Type B pancreatic cell (in vitro differentiated cells): ENCODE measurements around the gene STMN3. TPM values are rescaled to one million over a fixed set of nuclear protein-coding genes. Genes with fewer than 3 reads are reported as not detected.

Experiments used
- DNase-seq: peaks from one replicate; pipeline ENCODE4 v3.0.0; 2021; ENCODE audit warnings: mixed read lengths; ENCODE audit not compliant: unreplicated experiment; ENCODE audit errors: extremely low spot score
- H3K27ac Mint-ChIP-seq: 2 replicates; pipeline ENCODE4 v1.8.0; 2021; ENCODE audit warnings: mild to moderate bottlenecking, mixed read lengths
- H3K27me3 Mint-ChIP-seq: 2 replicates; pipeline ENCODE4 v1.8.0; 2021; ENCODE audit warnings: mixed read lengths
- H3K36me3 Mint-ChIP-seq: 2 replicates; pipeline ENCODE4 v1.8.0; 2021; ENCODE audit warnings: mixed read lengths
- H3K4me1 Mint-ChIP-seq: one replicate; pipeline ENCODE4 v1.8.0; 2021; ENCODE audit warnings: mixed read lengths; ENCODE audit not compliant: unreplicated experiment
- H3K4me3 Mint-ChIP-seq: 2 replicates; pipeline ENCODE4 v1.8.0; 2021; ENCODE audit warnings: mild to moderate bottlenecking, mixed read lengths
- H3K9me3 Mint-ChIP-seq: 2 replicates; pipeline ENCODE4 v1.8.0; 2021; ENCODE audit warnings: mixed read lengths
- total RNA-seq: library from RNA; stranded (reverse); gene quantifications from 2 replicates; pipeline ENCODE4 v1.2.1, GENCODE V29; 2021; ENCODE audit warnings: low replicate concordance
- TF ChIP-seq, protein P1 (sequence below): fragments of 200-600 bp; sonication (generic); conservative IDR thresholded peaks from 2 replicates; pipeline ENCODE4 v1.5.0; 2021; ENCODE audit warnings: antibody characterized with exemption, mild to moderate bottlenecking

Gene STMN3
- total RNA-seq, 1 donor from 2014 or later = 40.8 TPM

DNA sequence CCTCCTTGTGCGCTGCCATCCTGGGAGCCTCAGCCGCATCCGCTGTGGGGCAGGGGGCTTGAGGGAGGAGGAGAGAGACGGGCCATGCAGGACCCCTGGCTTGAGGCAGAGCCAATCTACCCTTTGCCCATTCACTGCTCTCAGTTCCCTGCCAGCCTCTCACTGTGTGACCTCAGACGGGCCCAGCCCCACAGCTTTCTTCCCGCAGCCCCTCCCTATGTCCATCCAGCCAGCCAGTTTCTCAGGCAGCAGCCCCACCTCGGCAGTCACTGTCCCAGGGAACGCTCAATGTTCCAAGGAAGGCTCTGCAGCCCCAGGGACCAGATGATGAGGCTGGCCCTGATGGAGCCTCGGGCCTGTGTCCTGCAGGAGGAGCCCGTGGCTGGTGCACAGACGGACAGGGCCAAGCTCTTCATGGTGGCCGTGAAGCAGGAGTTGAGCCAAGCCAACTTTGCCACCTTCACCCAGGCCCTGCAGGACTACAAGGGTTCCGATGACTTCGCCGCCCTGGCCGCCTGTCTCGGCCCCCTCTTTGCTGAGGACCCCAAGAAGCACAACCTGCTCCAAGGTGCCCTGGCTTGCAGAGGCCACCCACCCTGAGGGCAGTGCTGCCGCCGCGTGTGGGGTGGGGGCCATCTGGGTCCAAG lies 39.3 kb upstream of the STMN3 start:
- H3K27me3 Mint-ChIP-seq = no peaks in the 10 kb centered on the region
- DNase-seq = no peak
- H3K4me1 Mint-ChIP-seq = no peaks in the 10 kb centered on the region
- H3K9me3 Mint-ChIP-seq = no peaks in the 10 kb centered on the region
- TF ChIP-seq, protein P1, sequence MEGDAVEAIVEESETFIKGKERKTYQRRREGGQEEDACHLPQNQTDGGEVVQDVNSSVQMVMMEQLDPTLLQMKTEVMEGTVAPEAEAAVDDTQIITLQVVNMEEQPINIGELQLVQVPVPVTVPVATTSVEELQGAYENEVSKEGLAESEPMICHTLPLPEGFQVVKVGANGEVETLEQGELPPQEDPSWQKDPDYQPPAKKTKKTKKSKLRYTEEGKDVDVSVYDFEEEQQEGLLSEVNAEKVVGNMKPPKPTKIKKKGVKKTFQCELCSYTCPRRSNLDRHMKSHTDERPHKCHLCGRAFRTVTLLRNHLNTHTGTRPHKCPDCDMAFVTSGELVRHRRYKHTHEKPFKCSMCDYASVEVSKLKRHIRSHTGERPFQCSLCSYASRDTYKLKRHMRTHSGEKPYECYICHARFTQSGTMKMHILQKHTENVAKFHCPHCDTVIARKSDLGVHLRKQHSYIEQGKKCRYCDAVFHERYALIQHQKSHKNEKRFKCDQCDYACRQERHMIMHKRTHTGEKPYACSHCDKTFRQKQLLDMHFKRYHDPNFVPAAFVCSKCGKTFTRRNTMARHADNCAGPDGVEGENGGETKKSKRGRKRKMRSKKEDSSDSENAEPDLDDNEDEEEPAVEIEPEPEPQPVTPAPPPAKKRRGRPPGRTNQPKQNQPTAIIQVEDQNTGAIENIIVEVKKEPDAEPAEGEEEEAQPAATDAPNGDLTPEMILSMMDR = no peak
- no peaks in the 10 kb centered on the region for H3K36me3 Mint-ChIP-seq
- H3K4me3 Mint-ChIP-seq = no peak overlapping the region
- H3K27ac Mint-ChIP-seq = no peak overlapping the region

DNA sequence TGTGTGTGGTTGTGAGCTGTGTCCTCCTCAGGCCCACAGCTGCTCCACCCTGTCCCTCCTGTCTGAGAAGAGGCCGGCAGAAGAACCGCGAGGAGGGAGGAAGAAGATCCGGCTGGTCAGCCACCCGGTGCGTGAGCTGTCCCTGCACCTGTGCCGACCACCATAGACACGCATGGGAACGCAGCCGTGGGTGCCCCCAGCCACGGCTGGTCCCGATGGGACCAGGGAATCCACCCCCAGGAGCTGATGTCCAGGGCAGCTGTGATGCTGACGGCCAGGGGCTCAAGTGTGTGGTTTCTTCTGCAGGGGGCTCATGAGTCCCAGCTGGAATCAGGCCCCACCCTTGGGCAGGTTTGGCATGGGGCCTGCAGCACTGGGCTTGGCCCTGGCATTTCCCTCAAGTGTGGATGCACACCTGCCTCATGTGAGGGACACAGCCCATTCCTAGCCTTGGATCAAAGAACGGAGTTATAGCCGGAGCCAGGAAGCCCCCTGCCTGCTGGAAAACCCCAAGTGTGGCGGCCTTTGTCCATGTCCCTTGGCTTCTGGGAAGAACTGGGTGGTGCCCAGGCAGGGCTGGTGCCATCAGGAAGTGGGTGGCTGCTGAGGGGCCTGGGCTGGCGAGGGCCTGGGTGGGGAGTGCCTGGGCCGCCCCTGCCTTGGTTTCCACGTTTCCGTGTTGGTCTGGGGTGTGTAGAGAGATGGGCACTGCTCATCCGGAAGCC lies 38.6 kb upstream of the STMN3 start:
- Mint-ChIP-seq H3K9me3 (no peaks in the 10 kb centered on the region), H3K36me3 (no peaks in the 10 kb centered on the region), H3K27me3 (no peaks in the 10 kb centered on the region), H3K27ac (no peak overlapping the region), H3K4me3 (no peak overlapping the region), H3K4me1 (no peaks in the 10 kb centered on the region)
- TF ChIP-seq, protein P1 = no peak
- DNase-seq = no peak

DNA sequence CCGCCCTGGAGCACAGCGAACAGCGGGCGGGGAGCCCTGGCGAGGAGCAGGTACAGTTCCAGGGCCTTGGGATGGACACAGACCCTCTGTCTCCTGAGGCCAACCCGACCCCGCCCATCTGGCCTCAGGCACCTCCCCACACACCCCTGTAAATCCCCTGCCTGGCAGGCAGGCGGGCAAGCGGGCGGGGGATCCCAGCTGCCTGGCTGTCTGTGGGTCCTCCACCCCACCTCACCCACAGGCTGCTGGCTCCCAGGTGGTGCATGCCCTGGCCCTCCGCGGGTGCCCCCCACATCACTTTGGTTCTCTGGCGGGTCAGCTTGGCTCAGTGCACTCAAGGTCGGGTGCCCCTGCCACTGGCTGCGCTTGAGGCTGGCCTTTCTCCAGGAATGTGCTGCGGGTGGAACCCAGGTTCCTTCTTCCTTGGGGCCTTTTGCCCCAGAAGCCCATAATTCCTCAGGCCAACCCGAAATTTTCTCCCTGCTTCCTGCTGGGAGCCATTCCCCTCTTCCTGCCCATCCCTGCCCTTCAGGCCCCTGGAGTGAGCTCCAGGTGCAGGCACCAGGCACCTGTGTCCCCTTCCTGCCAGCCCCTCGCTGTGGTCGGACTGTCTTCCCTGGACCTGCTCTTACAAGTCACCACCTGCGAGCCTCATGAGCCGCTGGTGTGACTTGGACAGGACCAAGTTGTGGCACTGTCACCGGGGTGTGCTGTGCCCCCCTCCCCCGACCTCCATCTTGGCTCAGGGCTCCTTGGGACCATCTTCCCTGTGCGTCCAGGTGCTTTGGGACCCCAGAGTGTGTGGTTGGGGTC lies 37.9 kb upstream of the STMN3 start:
- H3K4me1 Mint-ChIP-seq = no peaks in the 10 kb centered on the region
- no peaks in the 10 kb centered on the region for H3K36me3 Mint-ChIP-seq
- H3K9me3 Mint-ChIP-seq = no peaks in the 10 kb centered on the region
- no peak overlapping the region for H3K4me3 Mint-ChIP-seq
- TF ChIP-seq, protein P1 = no peak
- H3K27ac Mint-ChIP-seq = no peak overlapping the region
- no peak for DNase-seq
- no peaks in the 10 kb centered on the region for H3K27me3 Mint-ChIP-seq

DNA sequence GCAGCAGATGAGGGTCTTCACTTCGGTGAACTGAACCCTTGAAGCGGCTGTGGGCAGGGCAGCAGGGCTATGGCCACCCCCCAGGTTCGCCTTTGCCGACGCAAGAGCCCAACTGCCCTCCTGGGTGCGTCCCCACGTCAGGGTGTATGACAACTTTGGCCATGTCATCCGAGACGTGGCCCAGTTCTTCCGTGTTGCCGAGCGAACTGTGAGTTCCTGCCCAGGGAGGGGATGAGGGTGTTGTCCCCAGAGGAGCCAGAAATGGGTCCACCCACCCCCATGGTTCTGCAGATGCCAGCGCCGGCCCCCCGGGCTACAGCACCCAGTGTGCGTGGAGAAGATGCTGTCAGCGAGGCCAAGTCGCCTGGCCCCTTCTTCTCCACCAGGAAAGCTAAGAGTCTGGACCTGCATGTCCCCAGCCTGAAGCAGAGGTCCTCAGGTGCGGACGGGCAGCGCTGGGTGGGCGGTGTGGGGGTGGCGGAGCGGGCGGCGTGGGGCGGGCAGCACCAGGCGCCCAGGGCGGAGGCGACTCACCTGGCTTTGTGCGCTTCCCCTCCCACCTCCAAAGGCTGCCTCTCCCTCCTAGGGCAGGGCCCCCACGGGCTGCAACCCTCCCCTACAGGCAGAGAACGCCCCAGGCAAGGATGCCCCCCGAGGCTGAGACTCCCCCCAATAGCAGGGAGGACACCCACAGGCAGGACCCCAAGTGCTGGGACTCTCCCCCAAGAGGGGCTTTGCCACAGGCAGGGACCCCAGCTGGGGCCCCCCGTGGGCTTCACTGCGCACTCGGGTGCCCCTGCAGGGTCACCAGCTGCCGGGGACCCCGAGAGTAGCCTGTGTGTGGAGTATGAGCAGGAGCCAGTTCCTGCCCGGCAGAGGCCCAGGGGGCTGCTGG lies 37.0 kb upstream of the STMN3 start:
- no peak for DNase-seq
- Mint-ChIP-seq H3K9me3 (no peaks in the 10 kb centered on the region), H3K27ac (no peak overlapping the region), H3K36me3 (no peaks in the 10 kb centered on the region), H3K27me3 (no peaks in the 10 kb centered on the region), H3K4me1 (no peaks in the 10 kb centered on the region), H3K4me3 (no peak overlapping the region)
- TF ChIP-seq, protein P1 = no peak
